Psoas muscle (tissue), 8 donors: Measurements from ENCODE around the gene AADAT. TPM values are rescaled to one million over a fixed set of nuclear protein-coding genes. Genes with fewer than 3 reads are reported as not detected.
A peak's percentile ranks its signal among the peaks of the same experiment; 100 is the strongest.

Source experiments
- ATAC-seq, 4 donors: fragments of 200-7000 bp; cut with Tn5 transposase; one replicate each; pipeline ENCODE4 v1.9.1; 2020; ENCODE audit warnings: moderate library complexity in 3 of 4, mild to moderate bottlenecking in 2 of 4
- DNase-seq, 2 donors: peaks; one replicate each; pipeline ENCODE4 v3.0.0-alpha.2; 2020
- H3K27ac ChIP-seq: fragments of 200-600 bp; one replicate; pipeline ENCODE4 v1.8.0; 2022
- H3K27me3 ChIP-seq, 3 donors: fragments of 200-600 bp in 1 of 3; one replicate each; pipeline versions ENCODE4 v1.6.1 to v1.8.0; 2013 to 2022; ENCODE audit warnings: low read length in 2 of 3, mild to moderate bottlenecking in 2 of 3, moderate library complexity in 1 of 3; ENCODE audit not compliant: insufficient read depth in 3 of 3
- H3K36me3 ChIP-seq, 2 donors: fragments of 200-600 bp in 1 of 2; one replicate each; pipeline versions ENCODE4 v1.6.1 to v1.8.0; 2013 to 2022; ENCODE audit warnings: low read depth in 1 of 2, mild to moderate bottlenecking in 1 of 2, moderate library complexity in 1 of 2; ENCODE audit not compliant: insufficient read depth in 1 of 2
- H3K4me1 ChIP-seq: fragments of 200-600 bp; one replicate; pipeline ENCODE4 v1.8.0; 2022
- H3K4me3 ChIP-seq: fragments of 200-600 bp; one replicate; pipeline ENCODE4 v1.8.0; 2022; ENCODE audit warnings: mild to moderate bottlenecking
- H3K9me3 ChIP-seq: fragments of 200-600 bp; one replicate; pipeline ENCODE4 v1.8.0; 2022
- WGBS, 3 donors: extraction: QIAGEN DNeasy Blood & Tissue Kit; methylation state at CpG; one replicate each; pipeline versions ENCODE4 v1.1.6 to v1.1.7; 2013; 5-methylcytosine and 5-hydroxymethylcytosine counted together
- intact Hi-C, 2 donors: fragments of 100-400 bp; cut with DNase I; formaldehyde crosslinking; loops; one replicate each; pipeline versions ENCODE4 v1.11.0 to v1.14.2; 2022
- polyA plus RNA-seq, 3 donors: library from polyadenylated mRNA; stranded (reverse); fragments of 200-250 nt; gene quantifications; one replicate each; pipeline ENCODE4 v1.2.3, GENCODE V29; 2013
- total RNA-seq, 4 donors: library from RNA; stranded (reverse); fragmentation: NEBNext Ultra II Directional in 2 of 4; extraction: Animal tissue kit (Norgen Biotek cat#: 25700) in 2 of 4; gene quantifications; one replicate each; pipeline versions ENCODE4 v1.2.1 to v1.2.4, GENCODE V29; 2021 to 2023
- TF ChIP-seq, protein P1 (sequence below): fragments of 200-600 bp; IDR thresholded peaks from one replicate; pipeline ENCODE4 v1.8.0; 2022; ENCODE audit warnings: antibody characterized with exemption
- donor health status: healthy with polysubstance abuse.
- donor health status: DM: no; HTN: no; CAD: no; lungs with moderate emphysema.
- donor health status: Bipolar disorder and iron deficiency.
- donor health status: healthy.
- donor health status: DM: yes; HTN: yes; CAD: no.
- donor health status: DM: no; HTN: no; CAD: no.
- donor health status: DM: no; HTN: no; CAD: no.
- donor health status: DM: yes; HTN: yes; CAD: no.

The AADAT gene
- total and polyA plus RNA-seq, 7 donors = 0.58 to 1.6 (median 1.1) TPM

DNA sequence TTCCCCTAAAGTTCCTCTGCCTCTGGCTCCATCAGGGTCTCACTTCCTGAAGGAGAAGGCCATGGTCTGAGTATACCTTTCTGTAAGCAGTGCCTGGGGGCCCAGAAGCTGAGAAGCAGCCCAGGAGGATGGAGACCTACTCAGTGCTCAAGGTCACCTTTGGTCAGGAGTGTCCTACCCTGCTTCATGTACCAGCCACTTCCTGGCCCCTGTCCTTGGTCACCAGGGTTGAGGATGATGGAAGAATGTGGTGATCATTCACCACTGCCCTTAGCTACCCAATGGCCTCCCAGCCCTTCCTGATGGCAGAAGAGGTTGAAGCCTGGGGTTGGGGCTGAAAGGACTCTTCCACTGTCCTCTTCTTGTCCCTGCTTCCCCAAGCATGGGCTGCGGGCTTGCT, 54.5 kb downstream of the AADAT start:
- H3K4me1 ChIP-seq = no peaks in the 10 kb centered on the region
- TF ChIP-seq, protein P1, sequence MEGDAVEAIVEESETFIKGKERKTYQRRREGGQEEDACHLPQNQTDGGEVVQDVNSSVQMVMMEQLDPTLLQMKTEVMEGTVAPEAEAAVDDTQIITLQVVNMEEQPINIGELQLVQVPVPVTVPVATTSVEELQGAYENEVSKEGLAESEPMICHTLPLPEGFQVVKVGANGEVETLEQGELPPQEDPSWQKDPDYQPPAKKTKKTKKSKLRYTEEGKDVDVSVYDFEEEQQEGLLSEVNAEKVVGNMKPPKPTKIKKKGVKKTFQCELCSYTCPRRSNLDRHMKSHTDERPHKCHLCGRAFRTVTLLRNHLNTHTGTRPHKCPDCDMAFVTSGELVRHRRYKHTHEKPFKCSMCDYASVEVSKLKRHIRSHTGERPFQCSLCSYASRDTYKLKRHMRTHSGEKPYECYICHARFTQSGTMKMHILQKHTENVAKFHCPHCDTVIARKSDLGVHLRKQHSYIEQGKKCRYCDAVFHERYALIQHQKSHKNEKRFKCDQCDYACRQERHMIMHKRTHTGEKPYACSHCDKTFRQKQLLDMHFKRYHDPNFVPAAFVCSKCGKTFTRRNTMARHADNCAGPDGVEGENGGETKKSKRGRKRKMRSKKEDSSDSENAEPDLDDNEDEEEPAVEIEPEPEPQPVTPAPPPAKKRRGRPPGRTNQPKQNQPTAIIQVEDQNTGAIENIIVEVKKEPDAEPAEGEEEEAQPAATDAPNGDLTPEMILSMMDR = no peak
- ATAC-seq = no peak
- H3K36me3 ChIP-seq = no peaks in the 10 kb centered on the region
- WGBS, 3 donors = 53 to 93% (median 91%) methylated on average over 1 of the region's 1 CpG
- H3K27me3 ChIP-seq = no peaks in the 10 kb centered on the region
- H3K27ac ChIP-seq = no peak overlapping the region
- intact Hi-C loops = no loop called here
- DNase-seq = no peak
- H3K4me3 ChIP-seq = no peak overlapping the region
- no peaks in the 10 kb centered on the region for H3K9me3 ChIP-seq

DNA sequence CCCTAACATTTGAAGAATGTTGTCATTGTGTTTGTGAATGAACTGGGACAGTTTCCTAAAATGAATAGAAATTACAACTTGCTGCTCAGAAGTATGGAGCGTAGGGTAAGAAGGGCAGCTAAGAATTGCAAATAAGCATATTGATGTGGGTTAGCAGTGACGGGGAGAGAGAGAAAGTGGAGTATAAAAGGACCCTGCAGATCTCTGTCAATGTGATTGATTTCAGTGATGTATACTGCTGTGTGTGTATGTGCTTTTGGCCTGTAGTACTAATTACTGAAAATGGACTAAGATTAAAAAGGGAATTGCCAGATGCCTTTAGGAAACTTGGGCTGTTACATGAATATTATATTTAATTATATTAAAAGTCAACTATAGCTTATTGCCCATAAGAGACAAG, 55.8 kb downstream of the AADAT start:
- TF ChIP-seq, protein P1 = no peak
- ATAC-seq = no peak
- 81 to 88% (median 87%) methylated on average over 2 of the region's 2 CpGs for WGBS, 3 donors

DNA sequence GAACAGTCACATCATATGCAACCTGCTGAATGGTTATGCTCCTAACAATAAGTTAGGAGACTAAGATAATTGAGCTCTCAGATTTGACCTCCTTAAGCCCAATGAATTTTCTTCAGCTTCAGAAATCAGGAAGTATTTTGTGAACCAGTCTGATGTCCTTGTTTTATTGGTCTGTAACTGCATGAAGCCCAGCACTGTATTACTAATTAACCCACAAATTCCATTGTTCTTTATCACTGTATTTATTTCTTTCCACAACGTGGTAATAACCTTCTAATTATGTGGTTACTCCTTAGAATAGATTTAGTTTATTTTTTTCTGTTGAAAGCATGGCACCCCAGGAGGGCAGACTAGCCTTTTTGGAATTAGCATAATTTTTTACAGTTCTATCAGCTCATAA, 59.6 kb downstream of the AADAT start:
- no peak overlapping the region for H3K27ac ChIP-seq
- no peaks in the 10 kb centered on the region for H3K27me3 ChIP-seq
- TF ChIP-seq, protein P1 = no peak
- H3K4me3 ChIP-seq = no peak overlapping the region
- WGBS, 3 donors = 33 to 49% (median 45%) methylated on average over 1 of the region's 1 CpG
- DNase-seq (no peak), ATAC-seq (no peak)
- H3K4me1 ChIP-seq = no peaks in the 10 kb centered on the region
- H3K9me3 ChIP-seq = no peaks in the 10 kb centered on the region
- no peaks in the 10 kb centered on the region for H3K36me3 ChIP-seq
- intact Hi-C loops = no loop called here

More for the DNA sequence above, 55.8 kb downstream of the AADAT start:
- H3K27me3 ChIP-seq = no peaks in the 10 kb centered on the region
- intact Hi-C loops = no loop called here
- no peaks in the 10 kb centered on the region for H3K36me3 ChIP-seq
- DNase-seq = no peak
- no peak overlapping the region for H3K27ac ChIP-seq
- no peak overlapping the region for H3K4me3 ChIP-seq
- H3K9me3 ChIP-seq = no peaks in the 10 kb centered on the region
- no peaks in the 10 kb centered on the region for H3K4me1 ChIP-seq

DNA sequence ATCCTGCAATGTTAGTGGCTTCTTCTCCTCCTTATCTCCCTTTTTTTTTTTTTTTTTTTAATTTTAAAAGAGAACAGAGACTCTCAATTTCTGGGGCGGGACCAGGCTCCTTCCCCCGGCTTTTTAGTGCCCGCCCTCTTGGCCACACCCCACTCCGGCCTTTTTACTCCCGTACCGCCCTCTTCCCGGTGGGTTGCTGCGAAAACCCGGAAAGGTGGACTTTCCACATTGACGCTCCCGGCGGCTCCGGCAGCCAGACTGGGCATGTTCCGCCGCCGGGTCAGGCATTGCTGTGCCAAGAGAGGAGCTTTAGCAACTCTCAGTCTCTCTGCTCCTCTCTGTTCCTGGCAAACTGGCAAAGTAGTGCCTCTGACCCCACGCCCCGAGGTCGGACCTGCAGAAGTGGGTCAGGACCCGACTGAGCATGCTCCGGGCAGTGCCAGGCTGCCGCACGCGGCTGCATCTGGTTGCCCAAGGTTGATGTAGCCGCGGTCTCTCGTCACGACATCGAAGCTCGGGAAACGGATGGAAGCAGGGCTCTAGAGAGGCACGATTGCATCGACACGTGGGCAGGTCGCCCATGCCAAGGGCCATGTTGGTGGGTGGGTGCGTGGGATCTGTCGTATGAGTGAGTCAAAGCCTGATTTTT, 62.5 kb downstream of the AADAT start:
- Histone ChIP-seq H3K4me3 (peak overlapping the region; percentile 91), H3K27ac (peak overlapping the region; percentile 85), H3K27me3 (no peaks in the 10 kb centered on the region), H3K36me3 (no peaks in the 10 kb centered on the region), H3K9me3 (no peaks in the 10 kb centered on the region), H3K4me1 (no peaks in the 10 kb centered on the region)
- WGBS, 3 donors = 3% methylated on average over 37 of the region's 37 CpGs
- peak; percentile 92 to 95 (median 94) for ATAC-seq
- TF ChIP-seq, protein P1 = no peak
- peak; percentile 96 to 97 for DNase-seq
- intact Hi-C loops = loop anchor here (5.0 kb wide), 3 partner anchors 405 to 1015 kb away; partner anchors contain the start of genes CBR4 (in 1 of the 2) and CLCN3 (in 1 of the 2)
